IMR-90 (cell line): ENCODE data around the gene CAMK2D. TPM values are rescaled to one million over a fixed set of nuclear protein-coding genes. Genes with fewer than 3 reads are reported as not detected.

Experiments used
- ATAC-seq: fragments of 200-7000 bp; cut with Tn5 transposase; 2 replicates; pipeline ENCODE4 v1.9.1; 2020; ENCODE audit warnings: low read depth, mild to moderate bottlenecking, moderate library complexity
- BruUV-seq: library from RNA; stranded (reverse); fragments of 400-500 nt; replicated peaks from 2 replicates; lab custom pipeline; 2021; lab: Mats Ljungman, UMichigan
- CTCF ChIA-PET: fragments of 300-600 bp; formaldehyde crosslinking; extraction: SDS; loops from one replicate; lab custom pipeline; 2021; ENCODE audit warnings: antibody characterized with exemption; lab: Yijun Ruan, JAX
- POLR2A ChIA-PET: fragments of 300-600 bp; sonication (Branson Sonifier 250); formaldehyde crosslinking; loops from one replicate; lab custom pipeline; 2022; ENCODE audit warnings: antibody characterized with exemption; ENCODE audit not compliant: unreplicated experiment; lab: Charles Lee
- DNase-seq: peaks from one replicate; pipeline ENCODE4 v3.0.0; 2013
- H2AFZ ChIP-seq: replicated peaks from 2 replicates; pipeline ENCODE3; 2013; ENCODE audit warnings: low read length, mild to moderate bottlenecking; ENCODE audit not compliant: poor library complexity
- H2AK5ac ChIP-seq: 2 replicates; pipeline ENCODE4 v1.6.1; 2013; ENCODE audit warnings: low read depth, low read length, inconsistent platforms
- H2AK9ac ChIP-seq: replicated peaks from 2 replicates; pipeline ENCODE3; 2013; ENCODE audit warnings: mild to moderate bottlenecking, low read depth, low read length, moderate library complexity; ENCODE audit not compliant: poor library complexity
- H2BK120ac ChIP-seq: 2 replicates; pipeline ENCODE4 v1.6.1; 2013; ENCODE audit warnings: low read depth, low read length, inconsistent platforms
- H2BK15ac ChIP-seq: 3 replicates; pipeline ENCODE4 v1.6.1; 2013; ENCODE audit warnings: low read depth, low read length, inconsistent platforms
- H2BK20ac ChIP-seq: 2 replicates; pipeline ENCODE4 v1.6.1; 2013; ENCODE audit warnings: low read depth, mild to moderate bottlenecking, inconsistent platforms, low read length, moderate library complexity
- H2BK5ac ChIP-seq: 2 replicates; pipeline ENCODE4 v1.6.1; 2013; ENCODE audit warnings: mild to moderate bottlenecking, low read depth, low read length, inconsistent platforms; ENCODE audit not compliant: poor library complexity, severe bottlenecking
- H3K14ac ChIP-seq: replicated peaks from 2 replicates; pipeline ENCODE4 v1.6.1; 2013; ENCODE audit warnings: low read depth, low read length, inconsistent platforms
- H3K18ac ChIP-seq: 2 replicates; pipeline ENCODE4 v1.6.1; 2013; ENCODE audit warnings: low read depth, low read length, control low read depth
- H3K23ac ChIP-seq: 2 replicates; pipeline ENCODE4 v1.6.1; 2013; ENCODE audit warnings: low read depth, low read length, inconsistent platforms
- H3K27ac ChIP-seq: 2 replicates; pipeline ENCODE4 v1.5.1; 2013; ENCODE audit warnings: mild to moderate bottlenecking, control low read depth, low read length; ENCODE audit not compliant: insufficient read depth
- H3K27me3 ChIP-seq: 2 replicates; pipeline ENCODE4 v1.6.1; 2013; ENCODE audit warnings: low read length; ENCODE audit not compliant: control insufficient read depth, insufficient read depth
- H3K36me3 ChIP-seq: 2 replicates; pipeline ENCODE4 v1.6.1; 2013; ENCODE audit warnings: low read length, mixed read lengths; ENCODE audit not compliant: control insufficient read depth, insufficient read depth
- H3K4ac ChIP-seq: 2 replicates; pipeline ENCODE4 v1.6.1; 2013; ENCODE audit warnings: low read depth, low read length, inconsistent platforms
- H3K4me1 ChIP-seq: 2 replicates; pipeline ENCODE4 v1.6.1; 2013; ENCODE audit warnings: low read length, mixed read lengths; ENCODE audit not compliant: control insufficient read depth, insufficient read depth
- H3K4me2 ChIP-seq: 2 replicates; pipeline ENCODE4 v1.6.1; 2013; ENCODE audit warnings: low read depth, mild to moderate bottlenecking, control low read depth, low read length, moderate library complexity
- H3K4me3 ChIP-seq: 2 replicates; pipeline ENCODE4 v1.5.1; 2013; ENCODE audit warnings: low read depth, mild to moderate bottlenecking, control low read depth, low read length, moderate library complexity; ENCODE audit not compliant: insufficient read depth
- H3K56ac ChIP-seq: 2 replicates; pipeline ENCODE4 v1.6.1; 2013; ENCODE audit warnings: low read length, inconsistent platforms; ENCODE audit not compliant: insufficient read depth; ENCODE audit errors: extremely low read depth
- H3K79me1 ChIP-seq, 2 experiments: 2 replicates each; pipeline ENCODE4 v1.6.1; 2013; ENCODE audit warnings: low read length in 2 of 2, inconsistent platforms in 1 of 2, low read depth in 1 of 2
- H3K9ac ChIP-seq: 2 replicates; pipeline ENCODE4 v1.6.1; 2013; ENCODE audit warnings: low read depth, low read length, control low read depth
- H3K9me1 ChIP-seq: 2 replicates; pipeline ENCODE4 v1.6.1; 2013; ENCODE audit warnings: low read length, inconsistent platforms; ENCODE audit not compliant: insufficient read depth
- H3K9me3 ChIP-seq: 2 replicates; pipeline ENCODE4 v1.6.1; 2013; ENCODE audit warnings: low read length; ENCODE audit not compliant: control insufficient read depth, insufficient read depth
- H4K20me1 ChIP-seq: 2 replicates; pipeline ENCODE4 v1.6.1; 2013; ENCODE audit warnings: low read length, inconsistent platforms; ENCODE audit not compliant: insufficient read depth
- H4K5ac ChIP-seq: 2 replicates; pipeline ENCODE4 v1.6.1; 2013; ENCODE audit warnings: mild to moderate bottlenecking, low read depth, low read length, control low read depth
- H4K8ac ChIP-seq, 2 experiments: 2 replicates each; pipeline ENCODE4 v1.6.1; 2013; ENCODE audit warnings: low read depth in 2 of 2, low read length in 2 of 2, control low read depth in 1 of 2, inconsistent platforms in 1 of 2
- H4K91ac ChIP-seq: 2 replicates; pipeline ENCODE4 v1.6.1; 2013; ENCODE audit warnings: low read depth, low read length, inconsistent platforms; ENCODE audit not compliant: insufficient read depth
- BHLHE40 ChIP-seq: fragments of 150-350 bp; IDR thresholded peaks from 2 replicates; pipeline ENCODE4 v1.6.1; 2016; ENCODE audit warnings: mild to moderate bottlenecking, low read depth, low read length
- FOS ChIP-seq: fragments of 150-350 bp; IDR thresholded peaks from 2 replicates; pipeline ENCODE4 v1.6.1; 2016; ENCODE audit warnings: low read depth, low read length
- WGBS, 2 experiments: methylation state at CpG; one replicate each; pipeline versions ENCODE4 v1.1.5 to v1.1.7; 2013; ENCODE audit warnings: missing lambda C conversion rate in 2 of 2; ENCODE audit not compliant: insufficient read length in 1 of 2; ENCODE audit errors: extremely low coverage in 2 of 2; 5-methylcytosine and 5-hydroxymethylcytosine counted together
- dilution Hi-C: fragments of 300-500 bp; cut with HindIII; formaldehyde crosslinking; loops from one replicate; pipeline ENCODE4 v1.14.3; 2018; ENCODE audit warnings: low sequenced_read_pairs; ENCODE audit not compliant: unreplicated experiment
- in situ Hi-C: fragments of 300-500 bp; cut with MboI; formaldehyde crosslinking; loops from 3 replicates; pipeline ENCODE4 v1.14.3; 2019; ENCODE audit warnings: low sequenced_read_pairs, inconsistent platforms, mixed read lengths
- intact Hi-C: fragments of 100-400 bp; cut with micrococcal nuclease; formaldehyde crosslinking; loops from 2 replicates; pipeline ENCODE4 v1.10.0; 2022
- polyA plus RNA-seq, 3 experiments: library from polyadenylated mRNA; depleted of rRNA; stranded (reverse); fragments of >200 nt; gene quantifications; 2 replicates each; pipeline ENCODE4 v1.2.3, GENCODE V29; 2012; ENCODE audit warnings: low replicate concordance in 1 of 3
- total RNA-seq: library from RNA; depleted of rRNA; stranded (reverse); fragments of >200 nt; gene quantifications from 2 replicates; pipeline ENCODE4 v1.2.3, GENCODE V29; 2012

The CAMK2D gene
- total and polyA plus RNA-seq, 2 of the 4 experiments (the other 2 are of a cell fraction): 44.6 to 156 TPM

DNA sequence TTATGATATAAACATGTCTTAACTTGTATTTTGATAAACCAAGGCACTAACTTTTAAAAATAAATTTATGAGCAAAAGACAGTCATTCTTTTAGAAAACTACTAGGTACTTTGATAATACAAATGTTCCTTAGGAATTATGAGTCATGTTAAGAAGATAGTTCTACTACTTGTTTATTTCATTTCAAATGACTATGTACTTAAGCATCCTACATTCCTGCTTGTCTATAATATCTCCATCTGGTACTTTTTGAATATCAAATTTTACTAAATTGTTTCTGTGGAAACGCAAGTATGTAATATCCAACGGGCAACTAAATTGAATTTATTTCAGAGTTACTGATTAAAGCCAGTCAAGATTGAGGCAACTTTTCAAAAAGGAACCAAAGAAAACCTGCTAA, 61.8 kb downstream of the CAMK2D start:
- no peak for TF ChIP-seq BHLHE40
- peak; percentile 79 for TF ChIP-seq FOS
- no peak overlapping the region for H4K5ac ChIP-seq
- H3K4me2 ChIP-seq: peak overlapping the region; percentile 67
- H3K27me3 ChIP-seq: no peaks in the 10 kb centered on the region
- no peak overlapping the region for H3K23ac ChIP-seq
- BruUV-seq: no TSS peak
- no peak overlapping the region; the same call in 1 of the 2 replicates for H3K18ac ChIP-seq
- no CpG with 5 or more reads among the region's 2 CpGs for WGBS, 2 experiments
- no peak overlapping the region for H3K14ac ChIP-seq
- CTCF ChIA-PET: interaction anchor here (1.1 kb wide), 1 partner anchor 152 kb away, joined by 3 read pairs; no protein-coding TSS in a partner anchor
- dilution Hi-C loops: no loop called here
- H2AFZ ChIP-seq: no peak overlapping the region
- peaks cover 23% of the 10 kb centered on the region for H3K9me1 ChIP-seq
- peak overlapping the region; percentile 10 to 61; a peak in 1 of 4 replicates for H4K8ac ChIP-seq
- H3K9ac ChIP-seq: no peak overlapping the region
- peak; percentile 77 for ATAC-seq
- H4K20me1 ChIP-seq: peaks cover 13% of the 10 kb centered on the region; the same call in 1 of the 2 replicates
- no peak overlapping the region for H3K27ac ChIP-seq
- no peaks in the 10 kb centered on the region for H3K9me3 ChIP-seq
- H3K79me1 ChIP-seq: peaks cover 32 to 78% of the 10 kb centered on the region in 2 experiments
- H2BK120ac ChIP-seq: no peak overlapping the region
- in situ Hi-C loops: no loop called here
- H3K56ac ChIP-seq: 0 out of 2 replicates have a peak overlapping the region, but pooled peaks have one; percentile 38
- H4K91ac ChIP-seq: no peak overlapping the region; the same call in 1 of the 2 replicates
- H2BK15ac ChIP-seq: no peak overlapping the region
- peaks cover 11% of the 10 kb centered on the region for H3K4me1 ChIP-seq
- H2AK5ac ChIP-seq: no peak overlapping the region
- no peak overlapping the region for H3K4ac ChIP-seq
- DNase-seq: peak; percentile 76
- POLR2A ChIA-PET: interaction anchor here (0.7 kb wide), 1 partner anchor 64 kb away, joined by 4 read pairs; no protein-coding TSS in a partner anchor
- peak overlapping the region; percentile 88 for H2BK5ac ChIP-seq
- H2BK20ac ChIP-seq: no peak overlapping the region
- no peak overlapping the region for H2AK9ac ChIP-seq
- intact Hi-C loops: no loop called here
- no peaks in the 10 kb centered on the region for H3K36me3 ChIP-seq
- H3K4me3 ChIP-seq: no peak overlapping the region
